HEK293 (cell line): ENCODE data around the gene SLCO1B1.

Experiments
- CTCF ChIA-PET: fragments of 350-600 bp; formaldehyde crosslinking; extraction: SDS; loops from one replicate; lab custom pipeline; 2021; ENCODE audit warnings: antibody characterized with exemption; lab: Yijun Ruan, JAX
- POLR2A ChIA-PET: fragments of 300-600 bp; formaldehyde crosslinking; extraction: SDS; loops from one replicate; lab custom pipeline; 2020; ENCODE audit warnings: antibody characterized with exemption, inconsistent platforms; lab: Yijun Ruan, JAX
- H3K27ac ChIP-seq: fragments of 200-500 bp; sonication (Bioruptor generic); 2 replicates; pipeline ENCODE4 v1.5.1; 2014; ENCODE audit warnings: low read depth, low read length, control low read depth, inconsistent platforms; ENCODE audit errors: extremely low read depth
- H3K36me3 ChIP-seq, 2 experiments: fragments of 200-500 bp in 1 of 2; sonication (Bioruptor generic) in 1 of 2; 1 replicate in 1 of 2; 2 replicates in 1 of 2; pipeline ENCODE4 v1.5.1; 2014 to 2017; ENCODE audit warnings: inconsistent platforms in 2 of 2, low read length in 2 of 2; ENCODE audit not compliant: control insufficient read depth in 2 of 2, insufficient read depth in 1 of 2
- H3K4me1 ChIP-seq: fragments of 200-500 bp; sonication (Bioruptor generic); 2 replicates; pipeline ENCODE4 v1.5.1; 2014; ENCODE audit warnings: mild to moderate bottlenecking, low read length, inconsistent platforms; ENCODE audit not compliant: control insufficient read depth, insufficient read depth
- H3K4me3 ChIP-seq: 2 replicates; pipeline ENCODE4 v1.5.1; 2011; ENCODE audit warnings: low read depth, mild to moderate bottlenecking, control low read depth, low read length, moderate library complexity
- H3K9me3 ChIP-seq: fragments of 200-500 bp; sonication (Bioruptor generic); 2 replicates; pipeline ENCODE4 v1.5.1; 2014; ENCODE audit warnings: low read depth, low read length, inconsistent platforms; ENCODE audit not compliant: control insufficient read depth, insufficient read depth
- BCL11A ChIP-seq: fragments of 450-650 bp; formaldehyde crosslinking; IDR thresholded peaks from 2 replicates; pipeline ENCODE4 v1.5.1; 2016; ENCODE audit warnings: low read depth, missing biosample characterization, missing genetic modification characterization
- EGR2 ChIP-seq: fragments of 450-650 bp; formaldehyde crosslinking; IDR thresholded peaks from 2 replicates; pipeline ENCODE4 v1.5.1; 2016; ENCODE audit warnings: low read depth, missing biosample characterization, missing genetic modification characterization
- KLF10 ChIP-seq: fragments of 450-650 bp; IDR thresholded peaks from 2 replicates; pipeline ENCODE4 v1.5.1; 2018; ENCODE audit warnings: missing biosample characterization, mild to moderate bottlenecking, missing genetic modification characterization
- KLF9 ChIP-seq: fragments of 450-650 bp; formaldehyde crosslinking; IDR thresholded peaks from 2 replicates; pipeline ENCODE4 v1.5.1; 2016; ENCODE audit warnings: missing biosample characterization, missing genetic modification characterization, low read depth
- OVOL3 ChIP-seq: fragments of 450-650 bp; formaldehyde crosslinking; IDR thresholded peaks from 2 replicates; pipeline ENCODE4 v1.5.1; 2016; ENCODE audit warnings: missing biosample characterization, missing genetic modification characterization
- SP2 ChIP-seq: fragments of 450-650 bp; formaldehyde crosslinking; IDR thresholded peaks from 2 replicates; pipeline ENCODE4 v1.5.1; 2016; ENCODE audit warnings: missing biosample characterization, missing genetic modification characterization
- WT1 ChIP-seq: fragments of 450-650 bp; formaldehyde crosslinking; IDR thresholded peaks from 2 replicates; pipeline ENCODE4 v1.5.1; 2016; ENCODE audit warnings: missing biosample characterization, missing genetic modification characterization
- YY1 ChIP-seq: fragments of 450-650 bp; formaldehyde crosslinking; IDR thresholded peaks from 2 replicates; pipeline ENCODE4 v1.5.1; 2018; ENCODE audit warnings: missing biosample characterization, missing genetic modification characterization
- ZBTB7A ChIP-seq: fragments of 450-650 bp; formaldehyde crosslinking; IDR thresholded peaks from 2 replicates; pipeline ENCODE4 v1.5.1; 2016; ENCODE audit warnings: low read depth, missing biosample characterization, missing genetic modification characterization
- ZBTB8A ChIP-seq: fragments of 450-650 bp; formaldehyde crosslinking; IDR thresholded peaks from 2 replicates; pipeline ENCODE4 v1.5.1; 2016; ENCODE audit warnings: missing biosample characterization, missing genetic modification characterization
- ZNF138 ChIP-seq: fragments of 450-650 bp; formaldehyde crosslinking; IDR thresholded peaks from 2 replicates; pipeline ENCODE4 v1.5.1; 2016; ENCODE audit warnings: missing biosample characterization, missing genetic modification characterization, borderline replicate concordance
- ZNF19 ChIP-seq: fragments of 450-650 bp; formaldehyde crosslinking; IDR thresholded peaks from 2 replicates; pipeline ENCODE4; 2016; ENCODE audit warnings: missing biosample characterization, missing genetic modification characterization, low read depth
- ZNF202 ChIP-seq: fragments of 450-650 bp; formaldehyde crosslinking; IDR thresholded peaks from 2 replicates; pipeline ENCODE4 v1.5.1; 2016; ENCODE audit warnings: missing biosample characterization, missing genetic modification characterization, borderline replicate concordance
- ZNF239 ChIP-seq: fragments of 450-650 bp; formaldehyde crosslinking; IDR thresholded peaks from 2 replicates; pipeline ENCODE4 v1.5.1; 2016; ENCODE audit warnings: missing biosample characterization, missing genetic modification characterization
- ZNF24 ChIP-seq: fragments of 450-650 bp; formaldehyde crosslinking; IDR thresholded peaks from 2 replicates; pipeline ENCODE4 v1.5.1; 2016; ENCODE audit warnings: missing biosample characterization, missing genetic modification characterization
- ZNF248 ChIP-seq: fragments of 450-650 bp; formaldehyde crosslinking; IDR thresholded peaks from 2 replicates; pipeline ENCODE4 v1.5.1; 2017; ENCODE audit warnings: missing biosample characterization, missing genetic modification characterization
- ZNF266 ChIP-seq: fragments of 450-650 bp; formaldehyde crosslinking; IDR thresholded peaks from 2 replicates; pipeline ENCODE4 v1.5.1; 2016; ENCODE audit warnings: missing biosample characterization, missing genetic modification characterization, low read depth
- ZNF292 ChIP-seq: fragments of 450-650 bp; formaldehyde crosslinking; IDR thresholded peaks from 2 replicates; pipeline ENCODE4 v1.5.1; 2016; ENCODE audit warnings: low read depth, missing biosample characterization, missing genetic modification characterization, borderline replicate concordance
- ZNF311 ChIP-seq: fragments of 450-650 bp; formaldehyde crosslinking; IDR thresholded peaks from 2 replicates; pipeline ENCODE4 v1.5.1; 2017; ENCODE audit warnings: missing biosample characterization, missing genetic modification characterization, borderline replicate concordance
- ZNF544 ChIP-seq: fragments of 450-650 bp; formaldehyde crosslinking; IDR thresholded peaks from 2 replicates; pipeline ENCODE4 v1.5.0; 2017; ENCODE audit warnings: missing biosample characterization, missing genetic modification characterization
- ZNF623 ChIP-seq: fragments of 450-650 bp; formaldehyde crosslinking; IDR thresholded peaks from 2 replicates; pipeline ENCODE4 v1.5.1; 2016; ENCODE audit warnings: missing biosample characterization, missing genetic modification characterization
- ZNF76 ChIP-seq: fragments of 450-650 bp; formaldehyde crosslinking; IDR thresholded peaks from 2 replicates; pipeline ENCODE4; 2016; ENCODE audit warnings: low read depth, missing biosample characterization, missing genetic modification characterization, borderline replicate concordance
- ZXDB ChIP-seq: fragments of 450-650 bp; formaldehyde crosslinking; IDR thresholded peaks from 2 replicates; pipeline ENCODE4 v1.5.1; 2016; ENCODE audit warnings: missing biosample characterization, missing genetic modification characterization
- TF ChIP-seq, protein P1 (sequence below): fragments of 450-650 bp; formaldehyde crosslinking; IDR thresholded peaks from 2 replicates; pipeline ENCODE4 v1.5.1; 2016; ENCODE audit warnings: missing biosample characterization, missing genetic modification characterization
- TF ChIP-seq, protein P2 (sequence below): fragments of 450-650 bp; formaldehyde crosslinking; IDR thresholded peaks from 2 replicates; pipeline ENCODE4 v1.5.1; 2017; ENCODE audit warnings: missing biosample characterization, missing genetic modification characterization
- TF ChIP-seq, protein P3 (sequence below): fragments of 450-650 bp; formaldehyde crosslinking; IDR thresholded peaks from 2 replicates; pipeline ENCODE4 v1.5.1; 2016; ENCODE audit warnings: missing biosample characterization, missing genetic modification characterization
- TF ChIP-seq, protein P4 (sequence below): fragments of 450-650 bp; formaldehyde crosslinking; IDR thresholded peaks from 2 replicates; pipeline ENCODE4 v1.5.1; 2017; ENCODE audit warnings: missing biosample characterization, mild to moderate bottlenecking, missing genetic modification characterization, moderate library complexity
- TF ChIP-seq, protein P5 (sequence below): fragments of 450-650 bp; formaldehyde crosslinking; IDR thresholded peaks from 2 replicates; pipeline ENCODE4 v1.5.1; 2017; ENCODE audit warnings: missing biosample characterization, missing genetic modification characterization

SLCO1B1 gene

DNA sequence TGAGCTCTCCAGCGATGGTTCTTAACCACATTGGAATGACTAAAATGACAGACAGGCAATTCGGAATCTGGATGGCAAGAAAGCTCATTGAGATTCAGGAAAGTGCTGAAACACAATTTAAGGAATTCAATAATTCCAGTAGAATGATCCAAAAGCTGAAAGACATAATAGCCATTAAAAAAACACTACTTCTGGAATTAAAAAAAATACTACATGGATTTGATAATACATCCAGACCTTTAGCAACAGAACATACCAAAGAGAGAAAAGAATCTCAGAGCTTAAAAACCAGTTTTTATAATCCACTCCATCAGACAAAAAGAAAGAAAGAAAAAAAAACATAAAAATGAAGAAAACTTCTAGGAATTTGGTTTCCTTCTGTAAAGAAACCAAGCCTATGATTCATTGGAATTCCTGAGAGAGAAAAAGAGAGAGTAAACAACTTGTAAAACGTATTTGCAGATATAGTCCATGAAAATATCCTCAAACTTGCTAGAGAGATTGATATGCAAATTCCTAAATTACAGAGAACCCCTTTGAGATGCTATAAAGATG lies 52.8 kb downstream of the SLCO1B1 start:
- Histone ChIP-seq H3K9me3 (no peaks in the 10 kb centered on the region), H3K4me3 (no peak overlapping the region), H3K27ac (no peak overlapping the region), H3K4me1 (no peaks in the 10 kb centered on the region), H3K36me3 (no peaks in the 10 kb centered on the region)
- ChIA-PET POLR2A (no interaction called here), CTCF (interaction anchor here (0.7 to 1.1 kb wide), 2 partner anchors 266 to 536 kb away, joined by 3 read pairs; no protein-coding TSS in a partner anchor)
- no peak for TF ChIP-seq ZNF76 (tag by site-specific recombination)
- TF ChIP-seq ZNF138 (tag by site-specific recombination): no peak
- no peak for TF ChIP-seq WT1 (tag by site-specific recombination)
- TF ChIP-seq, protein P1, sequence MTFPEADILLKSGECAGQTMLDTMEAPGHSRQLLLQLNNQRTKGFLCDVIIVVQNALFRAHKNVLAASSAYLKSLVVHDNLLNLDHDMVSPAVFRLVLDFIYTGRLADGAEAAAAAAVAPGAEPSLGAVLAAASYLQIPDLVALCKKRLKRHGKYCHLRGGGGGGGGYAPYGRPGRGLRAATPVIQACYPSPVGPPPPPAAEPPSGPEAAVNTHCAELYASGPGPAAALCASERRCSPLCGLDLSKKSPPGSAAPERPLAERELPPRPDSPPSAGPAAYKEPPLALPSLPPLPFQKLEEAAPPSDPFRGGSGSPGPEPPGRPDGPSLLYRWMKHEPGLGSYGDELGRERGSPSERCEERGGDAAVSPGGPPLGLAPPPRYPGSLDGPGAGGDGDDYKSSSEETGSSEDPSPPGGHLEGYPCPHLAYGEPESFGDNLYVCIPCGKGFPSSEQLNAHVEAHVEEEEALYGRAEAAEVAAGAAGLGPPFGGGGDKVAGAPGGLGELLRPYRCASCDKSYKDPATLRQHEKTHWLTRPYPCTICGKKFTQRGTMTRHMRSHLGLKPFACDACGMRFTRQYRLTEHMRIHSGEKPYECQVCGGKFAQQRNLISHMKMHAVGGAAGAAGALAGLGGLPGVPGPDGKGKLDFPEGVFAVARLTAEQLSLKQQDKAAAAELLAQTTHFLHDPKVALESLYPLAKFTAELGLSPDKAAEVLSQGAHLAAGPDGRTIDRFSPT (tag by site-specific recombination): no peak
- no peak for TF ChIP-seq OVOL3 (tag by site-specific recombination)
- no peak for TF ChIP-seq ZNF24 (tag by site-specific recombination)
- TF ChIP-seq ZNF266 (tag by site-specific recombination): no peak
- TF ChIP-seq BCL11A (tag by site-specific recombination): no peak
- no peak for TF ChIP-seq ZNF202 (tag by site-specific recombination)
- no peak for TF ChIP-seq ZBTB7A (tag by site-specific recombination)
- TF ChIP-seq ZNF311 (tag by site-specific recombination): no peak

DNA sequence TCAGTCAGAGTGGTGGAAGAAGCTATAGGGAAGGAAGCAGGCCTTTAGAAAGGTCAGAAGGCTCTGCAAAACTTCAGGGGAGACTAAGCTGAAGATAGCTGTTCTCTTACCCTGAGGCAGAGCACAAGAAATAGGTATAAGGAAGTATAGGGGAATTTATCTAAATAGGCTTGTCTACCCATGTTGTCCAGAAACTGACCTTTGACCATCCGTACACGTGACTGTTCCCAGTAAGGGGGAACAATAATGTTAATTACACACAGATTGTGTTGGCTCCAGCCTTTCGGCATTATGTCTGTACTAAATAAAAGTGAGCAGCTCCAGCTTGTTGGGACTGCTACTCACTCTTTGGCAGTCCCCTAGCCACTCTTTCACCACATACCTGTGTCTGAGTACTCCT lies 59.0 kb downstream of the SLCO1B1 start:
- H3K36me3 ChIP-seq: no peaks in the 10 kb centered on the region
- ChIA-PET POLR2A (no interaction called here), CTCF (interaction anchor here (0.6 to 1.0 kb wide), 3 partner anchors 29 to 632 kb away, joined by 3 to 4 read pairs (median 3); no protein-coding TSS in a partner anchor)
- H3K4me3 ChIP-seq: no peak overlapping the region
- no peaks in the 10 kb centered on the region for H3K9me3 ChIP-seq
- H3K4me1 ChIP-seq: no peaks in the 10 kb centered on the region
- H3K27ac ChIP-seq: no peak overlapping the region
- TF ChIP-seq ZBTB8A (tag by site-specific recombination) (no peak), KLF9 (tag by site-specific recombination) (no peak), ZNF292 (tag by site-specific recombination) (no peak), ZXDB (tag by site-specific recombination) (no peak), ZNF239 (no peak), SP2 (no peak), ZNF623 (tag by site-specific recombination) (no peak), EGR2 (tag by site-specific recombination) (no peak), ZNF19 (no peak), YY1 (tag by site-specific recombination) (no peak), KLF10 (no peak), ZNF544 (tag by site-specific recombination) (no peak), ZNF248 (tag by site-specific recombination) (no peak)
- TF ChIP-seq, protein P2, sequence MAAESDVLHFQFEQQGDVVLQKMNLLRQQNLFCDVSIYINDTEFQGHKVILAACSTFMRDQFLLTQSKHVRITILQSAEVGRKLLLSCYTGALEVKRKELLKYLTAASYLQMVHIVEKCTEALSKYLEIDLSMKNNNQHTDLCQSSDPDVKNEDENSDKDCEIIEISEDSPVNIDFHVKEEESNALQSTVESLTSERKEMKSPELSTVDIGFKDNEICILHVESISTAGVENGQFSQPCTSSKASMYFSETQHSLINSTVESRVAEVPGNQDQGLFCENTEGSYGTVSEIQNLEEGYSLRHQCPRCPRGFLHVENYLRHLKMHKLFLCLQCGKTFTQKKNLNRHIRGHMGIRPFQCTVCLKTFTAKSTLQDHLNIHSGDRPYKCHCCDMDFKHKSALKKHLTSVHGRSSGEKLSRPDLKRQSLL (tag by site-specific recombination): no peak
- TF ChIP-seq, protein P3, sequence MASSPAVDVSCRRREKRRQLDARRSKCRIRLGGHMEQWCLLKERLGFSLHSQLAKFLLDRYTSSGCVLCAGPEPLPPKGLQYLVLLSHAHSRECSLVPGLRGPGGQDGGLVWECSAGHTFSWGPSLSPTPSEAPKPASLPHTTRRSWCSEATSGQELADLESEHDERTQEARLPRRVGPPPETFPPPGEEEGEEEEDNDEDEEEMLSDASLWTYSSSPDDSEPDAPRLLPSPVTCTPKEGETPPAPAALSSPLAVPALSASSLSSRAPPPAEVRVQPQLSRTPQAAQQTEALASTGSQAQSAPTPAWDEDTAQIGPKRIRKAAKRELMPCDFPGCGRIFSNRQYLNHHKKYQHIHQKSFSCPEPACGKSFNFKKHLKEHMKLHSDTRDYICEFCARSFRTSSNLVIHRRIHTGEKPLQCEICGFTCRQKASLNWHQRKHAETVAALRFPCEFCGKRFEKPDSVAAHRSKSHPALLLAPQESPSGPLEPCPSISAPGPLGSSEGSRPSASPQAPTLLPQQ: no peak
- TF ChIP-seq, protein P4, sequence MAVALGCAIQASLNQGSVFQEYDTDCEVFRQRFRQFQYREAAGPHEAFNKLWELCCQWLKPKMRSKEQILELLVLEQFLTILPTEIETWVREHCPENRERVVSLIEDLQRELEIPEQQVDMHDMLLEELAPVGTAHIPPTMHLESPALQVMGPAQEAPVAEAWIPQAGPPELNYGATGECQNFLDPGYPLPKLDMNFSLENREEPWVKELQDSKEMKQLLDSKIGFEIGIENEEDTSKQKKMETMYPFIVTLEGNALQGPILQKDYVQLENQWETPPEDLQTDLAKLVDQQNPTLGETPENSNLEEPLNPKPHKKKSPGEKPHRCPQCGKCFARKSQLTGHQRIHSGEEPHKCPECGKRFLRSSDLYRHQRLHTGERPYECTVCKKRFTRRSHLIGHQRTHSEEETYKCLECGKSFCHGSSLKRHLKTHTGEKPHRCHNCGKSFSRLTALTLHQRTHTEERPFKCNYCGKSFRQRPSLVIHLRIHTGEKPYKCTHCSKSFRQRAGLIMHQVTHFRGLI: no peak
- TF ChIP-seq, protein P5, sequence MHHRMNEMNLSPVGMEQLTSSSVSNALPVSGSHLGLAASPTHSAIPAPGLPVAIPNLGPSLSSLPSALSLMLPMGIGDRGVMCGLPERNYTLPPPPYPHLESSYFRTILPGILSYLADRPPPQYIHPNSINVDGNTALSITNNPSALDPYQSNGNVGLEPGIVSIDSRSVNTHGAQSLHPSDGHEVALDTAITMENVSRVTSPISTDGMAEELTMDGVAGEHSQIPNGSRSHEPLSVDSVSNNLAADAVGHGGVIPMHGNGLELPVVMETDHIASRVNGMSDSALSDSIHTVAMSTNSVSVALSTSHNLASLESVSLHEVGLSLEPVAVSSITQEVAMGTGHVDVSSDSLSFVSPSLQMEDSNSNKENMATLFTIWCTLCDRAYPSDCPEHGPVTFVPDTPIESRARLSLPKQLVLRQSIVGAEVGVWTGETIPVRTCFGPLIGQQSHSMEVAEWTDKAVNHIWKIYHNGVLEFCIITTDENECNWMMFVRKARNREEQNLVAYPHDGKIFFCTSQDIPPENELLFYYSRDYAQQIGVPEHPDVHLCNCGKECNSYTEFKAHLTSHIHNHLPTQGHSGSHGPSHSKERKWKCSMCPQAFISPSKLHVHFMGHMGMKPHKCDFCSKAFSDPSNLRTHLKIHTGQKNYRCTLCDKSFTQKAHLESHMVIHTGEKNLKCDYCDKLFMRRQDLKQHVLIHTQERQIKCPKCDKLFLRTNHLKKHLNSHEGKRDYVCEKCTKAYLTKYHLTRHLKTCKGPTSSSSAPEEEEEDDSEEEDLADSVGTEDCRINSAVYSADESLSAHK (tag by site-specific recombination): no peak
